B cell (primary cell): ENCODE data around the gene SLC25A31. TPM values are rescaled to one million over a fixed set of nuclear protein-coding genes. Genes with fewer than 3 reads are reported as not detected.

Source experiments
- ATAC-seq: fragments of 200-7000 bp; cut with Tn5 transposase; one replicate; pipeline ENCODE4 v1.10.0; 2021; ENCODE audit warnings: low read depth, mild to moderate bottlenecking, moderate number of reproducible peaks, moderate library complexity
- CTCF ChIA-PET: fragments of 350-600 bp; sonication (Branson Sonifier 250); formaldehyde crosslinking; loops from one replicate; lab custom pipeline; 2021; ENCODE audit warnings: antibody characterized with exemption, inconsistent platforms; lab: Charles Lee
- POLR2A ChIA-PET: fragments of 350-600 bp; sonication (Branson Sonifier 250); formaldehyde crosslinking; loops from one replicate; lab custom pipeline; 2021; ENCODE audit warnings: antibody characterized with exemption; lab: Charles Lee
- DNase-seq: peaks from one replicate; pipeline ENCODE4 v3.0.0; 2013
- H2AFZ ChIP-seq: 2 replicates; pipeline ENCODE4 v1.6.1; 2012; ENCODE audit warnings: mild to moderate bottlenecking, low read depth, low read length; ENCODE audit not compliant: insufficient read depth, poor library complexity, severe bottlenecking
- H3K27ac ChIP-seq, 2 donors: 1 replicate in 1 of 2; 2 replicates in 1 of 2; pipeline ENCODE4 v1.5.1; 2012 to 2013; ENCODE audit warnings: low read length in 2 of 2, mild to moderate bottlenecking in 2 of 2, moderate library complexity in 1 of 2
- H3K27me3 ChIP-seq, 4 experiments: fragments of 200-600 bp in 1 of 4; sonication (generic) in 1 of 4; replicated peaks in 1 of 4; 1 replicate in 2 of 4; 2 replicates in 2 of 4; pipeline versions ENCODE4 v1.6.1 to v1.7.0; 2013 to 2016; ENCODE audit warnings: low read length in 3 of 4, mild to moderate bottlenecking in 2 of 4, mixed read lengths in 1 of 4, moderate library complexity in 1 of 4; ENCODE audit not compliant: insufficient read depth in 4 of 4, control insufficient read depth in 3 of 4; ENCODE audit errors: control extremely low read depth in 1 of 4
- H3K36me3 ChIP-seq, 2 experiments: replicated peaks in 1 of 2; 1 replicate in 1 of 2; 2 replicates in 1 of 2; pipeline versions ENCODE4 v1.6.1 to v1.7.1; 2013; ENCODE audit warnings: low read length in 1 of 2; ENCODE audit not compliant: insufficient read depth in 2 of 2, control insufficient read depth in 1 of 2; ENCODE audit errors: control extremely low read depth in 1 of 2, extremely low read depth in 1 of 2
- H3K4me1 ChIP-seq, 2 donors: fragments of 200-600 bp in 1 of 2; sonication (generic) in 1 of 2; 1 replicate in 1 of 2; 2 replicates in 1 of 2; pipeline versions ENCODE4 v1.5.1 to v1.6.1; 2013 to 2017; ENCODE audit warnings: low read length in 2 of 2; ENCODE audit not compliant: control insufficient read depth in 2 of 2, insufficient read depth in 2 of 2
- H3K4me2 ChIP-seq: replicated peaks from 2 replicates; pipeline ENCODE3; 2012; ENCODE audit warnings: mild to moderate bottlenecking, low read depth, low read length; ENCODE audit not compliant: poor library complexity, severe bottlenecking
- H3K4me3 ChIP-seq, 5 experiments: fragments of 200-600 bp in 1 of 5; sonication (generic) in 1 of 5; 1 replicate in 3 of 5; 2 replicates in 2 of 5; pipeline versions ENCODE4 v1.5.1 to v1.7.0; 2011 to 2016; ENCODE audit warnings: low read length in 4 of 5, mild to moderate bottlenecking in 4 of 5, low read depth in 2 of 5, control low read depth in 1 of 5, moderate library complexity in 1 of 5; ENCODE audit not compliant: insufficient read depth in 1 of 5; ENCODE audit errors: control extremely low read depth in 1 of 5, extremely low read depth in 1 of 5
- H3K79me2 ChIP-seq: fragments of 200-600 bp; sonication (generic); one replicate; pipeline ENCODE4 v1.6.0; 2016; ENCODE audit warnings: low read length; ENCODE audit not compliant: control insufficient read depth, insufficient read depth
- H3K9ac ChIP-seq: fragments of 200-600 bp; sonication (generic); 2 replicates; pipeline ENCODE4 v1.6.1; 2017; ENCODE audit warnings: mild to moderate bottlenecking, low read length, moderate library complexity
- H3K9me3 ChIP-seq, 3 donors: one replicate each; pipeline versions ENCODE4 v1.6.1 to v1.7.1; 2013; ENCODE audit warnings: low read length in 2 of 3; ENCODE audit not compliant: control insufficient read depth in 2 of 3, insufficient read depth in 1 of 3; ENCODE audit errors: control extremely low read depth in 1 of 3
- H4K20me1 ChIP-seq: 2 replicates; pipeline ENCODE4 v1.6.0; 2012; ENCODE audit warnings: mild to moderate bottlenecking, low read length; ENCODE audit not compliant: insufficient read depth, control insufficient read depth, poor library complexity, severe bottlenecking
- H3K27ac Mint-ChIP-seq: one replicate; pipeline ENCODE4 v1.8.0; 2021; ENCODE audit warnings: mixed read lengths
- H3K27me3 Mint-ChIP-seq: one replicate; pipeline ENCODE4 v1.8.0; 2021; ENCODE audit warnings: mixed read lengths
- H3K4me1 Mint-ChIP-seq: one replicate; pipeline ENCODE4 v1.8.0; 2021; ENCODE audit warnings: mixed read lengths
- H3K4me3 Mint-ChIP-seq: one replicate; pipeline ENCODE4 v1.8.0; 2021; ENCODE audit warnings: mixed read lengths
- H3K9me3 Mint-ChIP-seq: one replicate; pipeline ENCODE4 v1.8.0; 2022; ENCODE audit warnings: mixed read lengths; ENCODE audit not compliant: insufficient read depth
- CTCF ChIP-seq: fragments of 200-600 bp; IDR thresholded peaks from one replicate; pipeline ENCODE4 v1.8.0; 2022; ENCODE audit warnings: antibody characterized with exemption, mild to moderate bottlenecking
- EZH2 ChIP-seq: IDR thresholded peaks from 2 replicates; pipeline ENCODE4 v1.6.1; 2012; ENCODE audit warnings: borderline replicate concordance, low read depth, mild to moderate bottlenecking, moderate library complexity, low read length; ENCODE audit not compliant: insufficient read depth, poor library complexity, severe bottlenecking
- WGBS: methylation state at CpG from one replicate; pipeline ENCODE4 v1.1.5; 2013; ENCODE audit warnings: missing lambda C conversion rate; ENCODE audit not compliant: insufficient coverage; 5-methylcytosine and 5-hydroxymethylcytosine counted together
- intact Hi-C: fragments of 100-400 bp; cut with micrococcal nuclease; formaldehyde crosslinking; loops from one replicate; pipeline ENCODE4 v1.10.0; 2022
- polyA minus RNA-seq: library from RNA; depleted of rRNA, polyadenylated mRNA; stranded (reverse); fragments of >200 nt; gene quantifications from 2 replicates; pipeline ENCODE4 v1.2.3, GENCODE V29; 2012
- polyA plus RNA-seq: library from polyadenylated mRNA; depleted of rRNA; stranded (reverse); fragments of >200 nt; gene quantifications from 2 replicates; pipeline ENCODE4 v1.2.3, GENCODE V29; 2012
- total RNA-seq, 2 donors: library from RNA; stranded (reverse); fragments of 120-200 nt in 1 of 2; gene quantifications; 1 replicate in 1 of 2; 2 replicates in 1 of 2; pipeline versions ENCODE4 v1.2.3 to v1.2.4, GENCODE V29; 2013 to 2022

The SLC25A31 gene
- not detected in 2 replicates for total RNA-seq
- total RNA-seq (2013): not detected
- not detected in 2 replicates for polyA plus RNA-seq
- polyA minus RNA-seq: not detected in 2 replicates

- H3K4me3 Mint-ChIP-seq: no peak within 1 kb of the TSS
- TF ChIP-seq EZH2: no peak
- TF ChIP-seq CTCF: no peak
- CTCF ChIA-PET: no interaction called here
- Histone ChIP-seq H3K9me3 (peaks cover 0 to 11% (median 0%) of the 10 kb centered on the region in 3 donors), H3K79me2 (no peaks in the 10 kb centered on the region), H3K27me3 (no peaks in the 10 kb centered on the region), H3K4me3 (no peak within 1 kb of the TSS), H4K20me1 (no peaks in the 10 kb centered on the region), H3K36me3 (no peaks in the 10 kb centered on the region), H3K4me2 (no peak within 1 kb of the TSS), H2AFZ (no peak within 1 kb of the TSS), H3K9ac (no peak within 1 kb of the TSS), H3K4me1 (no peaks in the 10 kb centered on the region), H3K27ac (no peak within 1 kb of the TSS)
- no peaks in the 10 kb centered on the region for H3K9me3 Mint-ChIP-seq
- no peaks in the 10 kb centered on the region for H3K4me1 Mint-ChIP-seq
- ATAC-seq (no peak), DNase-seq (no peak)
- 95% methylated on average over 64 of the region's 64 CpGs for WGBS
- peaks cover 10% of the 10 kb centered on the region for H3K27me3 Mint-ChIP-seq
- POLR2A ChIA-PET: no interaction called here
- H3K27ac Mint-ChIP-seq: no peak within 1 kb of the TSS
- intact Hi-C loops: no loop called here
Observed at GRCh38 chr4:127730142-127730913, at the start of gene SLC25A31. Gene SLC25A31, plus strand, starts transcription at chr4:127730400. Its CDS starts 146 bp downstream, at chr4:127730546.

- TF ChIP-seq CTCF (no peak), EZH2 (no peak)
- Mint-ChIP-seq H3K9me3 (no peaks in the 10 kb centered on the region), H3K27me3 (no peaks in the 10 kb centered on the region), H3K4me3 (no peak overlapping the region), H3K27ac (no peak overlapping the region), H3K4me1 (no peaks in the 10 kb centered on the region)
- no peaks in the 10 kb centered on the region for H3K9me3 ChIP-seq
- no peaks in the 10 kb centered on the region for H3K79me2 ChIP-seq
- no peak overlapping the region for H3K4me3 ChIP-seq
- no peak overlapping the region for H3K4me2 ChIP-seq
- H3K27me3 ChIP-seq: no peaks in the 10 kb centered on the region
- H3K36me3 ChIP-seq: no peaks in the 10 kb centered on the region
- no peak for ATAC-seq
- DNase-seq: no peak
- no peak overlapping the region for H3K9ac ChIP-seq
- H3K4me1 ChIP-seq: no peaks in the 10 kb centered on the region
- ChIA-PET CTCF (interaction anchor here (0.6 kb wide), 1 partner anchor 79 kb away, joined by 3 read pairs; no protein-coding TSS in a partner anchor), POLR2A (no interaction called here)
- intact Hi-C loops: no loop called here
- H4K20me1 ChIP-seq: no peaks in the 10 kb centered on the region
- H3K27ac ChIP-seq: no peak overlapping the region
- no peak overlapping the region for H2AFZ ChIP-seq
Observed at GRCh38 chr4:127685292-127685691, 44.9 kb upstream of the SLC25A31 start.
